ENCODE data around the gene IPO11.

Gene IPO11

DNA sequence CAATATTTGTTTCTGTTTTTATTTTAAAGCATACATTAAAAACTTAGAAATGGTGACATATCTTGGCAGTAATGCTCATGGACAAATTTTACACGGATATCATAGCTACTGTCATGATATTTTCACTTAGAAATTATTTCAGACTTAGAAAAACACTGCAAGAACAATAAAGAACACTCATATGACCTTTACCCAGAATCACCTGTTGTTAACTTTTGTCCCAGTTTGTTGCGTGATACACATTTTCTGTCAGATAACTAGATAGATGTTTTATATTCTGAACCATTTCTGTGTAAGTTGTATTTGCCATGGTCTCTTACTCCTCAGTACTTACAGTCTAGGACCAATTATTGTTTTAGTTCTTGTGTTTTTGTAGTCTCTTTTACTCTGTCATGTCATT is 162.5 kb downstream of the IPO11 start:
- DNase-seq = no peak

DNA sequence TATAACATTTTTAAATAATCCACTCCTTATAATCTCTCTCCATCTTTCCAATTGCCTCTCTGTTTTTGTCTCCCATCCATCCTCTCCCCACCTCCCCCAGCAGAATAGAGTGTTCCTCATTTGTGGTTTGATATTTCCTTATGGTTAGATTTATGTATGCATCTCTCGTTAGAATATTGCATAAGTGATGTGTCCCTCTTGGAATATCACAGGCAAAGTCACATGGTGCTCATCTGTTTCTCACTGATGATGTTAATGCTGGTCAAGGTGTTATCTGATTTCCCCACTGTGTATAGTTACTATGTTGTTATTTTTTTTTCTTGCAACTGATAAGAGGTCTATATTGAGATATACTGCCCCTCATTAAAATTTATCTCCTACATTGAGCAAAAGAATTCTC is 162.9 kb downstream of the IPO11 start:
- no peak for DNase-seq

DNA sequence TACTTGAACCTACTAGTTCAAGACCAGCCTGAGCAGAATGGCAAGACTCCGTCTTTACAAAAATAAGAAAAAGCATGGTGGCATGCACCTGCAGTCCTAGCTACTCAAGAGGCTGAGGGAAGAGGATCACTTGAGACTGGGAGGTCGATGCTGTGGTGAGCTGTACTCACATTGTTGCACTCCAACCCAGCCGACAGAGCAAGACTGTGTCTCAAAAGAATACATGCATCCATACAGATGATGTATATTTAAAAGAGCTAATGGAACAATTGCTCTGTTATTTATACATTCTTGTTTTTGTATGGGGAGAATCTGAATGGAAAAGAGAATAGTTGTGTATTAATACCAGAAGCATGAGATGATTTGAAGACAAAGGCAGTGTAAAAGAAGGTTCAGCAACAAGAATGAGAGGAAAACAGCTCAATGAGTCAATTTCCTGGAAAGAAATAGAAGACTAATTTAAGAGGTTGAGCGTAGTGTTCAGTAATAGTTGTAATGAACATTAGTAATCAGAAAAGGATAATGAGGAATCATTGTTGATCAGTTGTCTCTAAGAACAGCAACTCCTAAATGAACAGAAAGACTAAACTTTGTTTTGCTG is 164.1 kb downstream of the IPO11 start:
- DNase-seq = no peak

DNA sequence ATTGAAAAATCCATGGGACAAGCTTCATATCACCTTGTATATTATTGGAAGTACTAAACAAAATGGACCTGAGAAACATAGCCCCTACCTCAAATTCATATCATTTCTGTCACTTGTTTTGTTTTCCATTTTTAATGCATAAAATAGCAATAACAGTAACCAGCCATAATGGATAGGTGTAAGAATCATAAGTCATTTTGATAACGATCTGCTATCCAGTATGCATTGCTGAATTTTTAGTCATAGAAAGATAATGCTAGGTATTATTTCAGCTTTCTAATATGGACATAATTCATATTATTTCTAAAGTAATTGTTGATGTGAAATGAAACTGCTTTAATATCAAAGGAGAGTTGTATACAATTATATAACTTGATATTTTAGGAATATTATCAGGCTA is 164.9 kb downstream of the IPO11 start:
- no peak for DNase-seq

DNA sequence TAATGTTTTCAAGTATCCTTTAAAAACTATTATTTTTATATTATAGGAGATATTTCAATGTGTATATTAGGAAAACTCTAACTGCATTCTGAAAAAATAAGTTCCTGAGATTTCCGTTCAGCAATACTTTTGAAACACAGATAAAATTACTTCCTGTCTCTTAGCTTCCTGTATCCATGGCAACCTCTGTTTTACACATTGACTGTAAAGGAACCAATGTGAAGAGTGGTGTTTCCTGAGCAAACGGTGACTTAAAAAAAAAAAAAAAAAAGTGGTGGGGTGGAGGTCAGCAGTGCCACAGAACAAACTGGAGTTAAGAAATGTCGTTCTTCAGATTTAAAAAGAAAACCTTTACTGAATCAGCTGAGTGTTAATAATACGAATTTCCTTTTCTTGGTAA is 166.0 kb downstream of the IPO11 start, which contains the start of gene LRRC70:
Gene LRRC70, plus strand, starts transcription at position 280 of the 400 bp plus-strand sequence. CDS start 620 bp downstream, outside the sequence.
- DNase-seq = no peak

DNA sequence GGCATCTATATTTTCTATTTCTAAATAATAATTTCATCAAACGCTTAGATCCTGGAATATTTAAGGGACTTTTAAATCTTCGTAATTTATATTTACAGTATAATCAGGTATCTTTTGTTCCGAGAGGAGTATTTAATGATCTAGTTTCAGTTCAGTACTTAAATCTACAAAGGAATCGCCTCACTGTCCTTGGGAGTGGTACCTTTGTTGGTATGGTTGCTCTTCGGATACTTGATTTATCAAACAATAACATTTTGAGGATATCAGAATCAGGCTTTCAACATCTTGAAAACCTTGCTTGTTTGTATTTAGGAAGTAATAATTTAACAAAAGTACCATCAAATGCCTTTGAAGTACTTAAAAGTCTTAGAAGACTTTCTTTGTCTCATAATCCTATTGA is 167.2 kb downstream of the IPO11 start:
- no peak for DNase-seq

DNA sequence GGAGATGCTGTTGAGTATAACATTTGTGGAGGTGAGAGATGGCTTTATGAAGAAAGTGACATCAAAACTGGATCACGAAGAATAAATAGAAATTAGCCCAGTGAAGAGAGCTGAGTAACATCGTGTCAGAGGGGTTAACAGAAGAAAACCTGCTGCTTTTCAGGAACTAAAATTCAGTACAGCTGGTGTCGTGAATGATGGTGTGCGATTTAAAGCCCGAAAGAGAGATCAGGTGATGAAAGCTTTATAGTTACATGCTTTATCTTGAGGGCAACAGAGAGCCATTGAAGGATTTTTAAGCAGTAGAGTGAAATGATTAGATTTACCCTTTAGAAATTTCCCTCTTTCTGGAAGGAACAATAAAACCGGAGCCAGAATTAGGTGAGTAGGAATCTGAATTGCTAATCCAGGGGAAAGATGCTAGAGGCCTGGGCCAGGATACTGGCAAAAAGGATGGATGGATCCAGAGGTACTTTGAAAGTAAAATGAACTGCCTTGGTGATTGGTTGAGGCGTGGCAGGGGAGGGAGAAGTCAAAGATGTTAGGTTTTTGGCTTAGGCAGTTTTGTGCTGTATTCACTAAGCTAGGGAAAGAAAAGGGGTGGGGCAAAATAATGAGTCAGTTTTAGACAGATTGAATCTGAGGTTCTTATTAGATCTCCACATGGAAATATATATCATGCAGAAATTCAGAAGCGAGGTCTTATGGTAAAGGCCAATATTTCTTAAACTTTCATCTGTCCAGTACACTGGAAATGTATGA is 169.5 kb downstream of the IPO11 start:
- DNase-seq = no peak

DNA sequence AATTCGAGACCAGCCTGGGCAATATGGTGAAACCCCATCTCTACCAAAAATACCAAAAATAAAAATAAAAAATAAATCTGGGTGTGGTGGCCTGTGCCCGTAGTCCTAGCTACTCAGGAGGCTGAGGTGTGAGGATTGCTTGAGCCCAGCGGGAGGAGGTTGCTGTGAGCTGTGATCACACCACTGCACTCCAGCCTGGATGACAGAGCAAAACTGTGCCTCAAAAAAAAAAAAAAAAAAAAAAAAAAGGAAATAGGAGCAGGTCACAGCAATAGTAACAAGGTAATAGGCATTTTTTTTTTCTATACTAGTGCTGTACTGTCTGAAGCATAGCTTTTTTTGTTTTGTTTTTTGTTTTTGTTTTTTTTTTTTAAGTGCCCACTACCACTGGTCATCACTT is 171.8 kb downstream of the IPO11 start:
- DNase-seq = no peak

DNA sequence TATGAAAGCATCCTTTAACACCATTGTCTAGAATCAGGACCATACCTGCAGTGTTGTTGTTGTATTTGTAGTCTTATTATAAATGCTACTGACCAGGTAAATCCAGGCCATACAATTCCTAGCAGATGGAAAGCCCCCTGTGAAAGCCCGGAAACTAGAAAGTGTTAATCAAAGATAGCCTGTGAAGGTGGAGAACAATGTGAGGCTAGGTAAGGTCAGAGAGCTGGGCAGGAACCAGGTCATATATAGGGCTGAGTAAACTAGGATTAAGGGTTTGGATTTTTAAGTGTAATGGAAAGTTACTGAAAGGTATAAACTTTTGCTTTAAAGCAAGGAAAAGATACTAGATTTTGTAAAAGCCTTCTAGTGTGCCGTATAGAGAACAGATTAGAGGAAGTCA is 172.7 kb downstream of the IPO11 start:
- no peak for DNase-seq

DNA sequence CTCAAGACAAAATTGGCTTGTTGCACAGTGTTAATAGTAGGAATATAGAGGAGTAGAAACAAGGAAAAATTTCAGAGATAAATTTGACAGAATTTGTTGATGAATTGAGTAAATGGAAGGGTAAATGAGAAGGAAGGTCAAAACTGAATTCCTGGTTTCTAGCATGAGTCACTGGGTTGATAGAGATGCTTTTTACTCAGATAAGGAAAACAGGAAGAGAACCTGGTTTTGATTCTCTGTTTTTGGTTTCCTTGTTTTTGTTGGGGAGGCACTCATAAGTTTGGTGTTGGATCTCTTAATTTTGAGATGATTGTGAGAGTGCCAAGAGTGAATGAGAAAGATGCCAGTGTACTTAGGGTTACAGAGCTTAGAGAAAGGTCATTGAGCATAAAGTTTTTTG is 173.2 kb downstream of the IPO11 start:
- no peak for DNase-seq

DNA sequence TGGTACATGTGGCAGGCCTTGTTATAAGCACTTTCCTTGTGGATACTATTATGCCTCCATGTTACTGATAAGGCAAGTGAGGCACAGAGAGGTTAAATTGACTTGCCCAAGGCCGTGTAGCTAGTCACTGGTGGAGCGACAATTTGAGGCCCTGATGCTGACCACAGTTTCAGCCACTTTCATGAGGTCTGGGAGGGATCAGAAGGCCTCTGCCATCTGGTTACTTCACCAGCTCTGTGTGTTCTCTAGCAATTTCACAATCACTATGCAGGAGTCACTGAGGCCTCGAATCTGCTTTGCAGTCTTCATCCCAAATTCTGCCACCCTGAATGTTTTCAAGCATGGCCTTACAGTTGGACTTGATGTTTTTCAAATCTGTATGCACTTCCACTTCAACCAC is 175.2 kb downstream of the IPO11 start:
- no peak for DNase-seq

DNA sequence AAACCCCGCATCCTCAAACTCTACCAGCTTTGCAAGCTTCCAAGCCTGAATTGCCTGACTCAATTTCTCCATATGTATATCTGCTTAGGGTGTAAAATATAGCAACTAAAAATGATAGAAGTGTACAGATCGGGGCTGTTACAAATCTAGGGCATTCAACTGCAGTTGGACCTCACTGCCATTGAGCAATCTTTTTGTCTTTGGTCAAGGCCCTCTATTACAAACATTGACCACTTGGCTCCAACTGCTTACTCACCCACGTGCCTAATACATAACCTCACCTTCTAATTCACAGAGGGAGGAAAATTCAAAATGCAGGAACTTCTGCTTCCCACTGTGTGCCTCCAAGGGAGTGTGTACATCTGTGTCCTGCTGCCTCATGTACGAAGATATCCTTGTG is 176.1 kb downstream of the IPO11 start:
- DNase-seq = no peak

DNA sequence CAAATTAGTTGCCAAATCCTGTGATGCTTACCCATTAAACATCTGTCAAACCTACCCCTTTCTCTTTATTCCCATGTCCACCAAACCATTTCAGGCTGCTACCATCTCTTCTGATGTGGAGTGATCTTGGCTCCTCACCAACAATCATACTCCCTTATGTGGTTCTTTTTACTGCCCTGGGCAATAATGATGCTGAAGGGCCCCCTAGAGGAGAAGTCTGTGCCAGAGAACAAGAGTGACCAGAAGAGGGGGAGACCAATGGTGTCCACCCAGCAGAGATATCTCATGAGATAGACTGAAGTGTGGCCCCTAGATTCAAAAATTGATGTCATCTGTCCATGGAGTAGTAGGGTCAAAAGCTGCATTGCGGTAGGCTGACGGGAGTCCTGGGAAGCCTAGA is 176.9 kb downstream of the IPO11 start:
- DNase-seq = no peak

DNA sequence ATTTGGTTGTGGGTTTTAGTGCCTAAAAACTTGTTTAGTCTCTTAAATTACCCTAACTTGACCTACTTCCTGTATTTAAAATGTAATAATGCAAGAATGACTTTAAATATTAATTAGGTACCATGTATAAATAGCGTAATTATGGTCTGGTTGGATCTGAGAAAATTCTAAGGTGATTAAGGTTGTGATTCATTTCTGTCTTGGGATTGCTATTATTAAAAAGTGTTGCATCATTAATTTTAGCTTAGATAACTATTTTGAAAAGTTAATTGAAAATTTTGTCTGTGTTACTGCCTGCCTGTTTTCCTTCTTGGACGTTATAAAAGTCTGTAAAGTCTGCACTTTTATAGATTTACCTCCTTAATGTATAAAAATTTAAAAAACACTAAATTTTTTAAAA is 177.8 kb downstream of the IPO11 start:
- DNase-seq = no peak

DNA sequence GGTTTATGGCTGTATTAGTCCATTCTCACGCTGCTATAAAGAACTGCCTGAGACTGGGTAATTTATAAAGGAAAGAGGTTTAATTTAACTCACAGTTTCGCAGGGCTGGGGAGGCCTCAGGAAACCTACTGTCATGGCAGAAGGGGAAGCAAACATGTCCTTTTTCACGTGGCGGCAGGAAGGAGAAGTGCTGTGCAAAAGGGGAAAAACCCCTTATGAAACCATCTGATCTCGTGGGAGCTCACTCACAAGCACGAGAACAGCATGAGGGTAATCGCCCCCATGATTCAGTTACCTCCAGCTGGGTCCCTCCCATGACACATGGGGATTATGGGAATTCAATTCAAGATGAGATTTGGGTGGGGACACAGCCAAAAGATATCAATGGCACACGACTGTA is 180.0 kb downstream of the IPO11 start:
- DNase-seq = no peak

DNA sequence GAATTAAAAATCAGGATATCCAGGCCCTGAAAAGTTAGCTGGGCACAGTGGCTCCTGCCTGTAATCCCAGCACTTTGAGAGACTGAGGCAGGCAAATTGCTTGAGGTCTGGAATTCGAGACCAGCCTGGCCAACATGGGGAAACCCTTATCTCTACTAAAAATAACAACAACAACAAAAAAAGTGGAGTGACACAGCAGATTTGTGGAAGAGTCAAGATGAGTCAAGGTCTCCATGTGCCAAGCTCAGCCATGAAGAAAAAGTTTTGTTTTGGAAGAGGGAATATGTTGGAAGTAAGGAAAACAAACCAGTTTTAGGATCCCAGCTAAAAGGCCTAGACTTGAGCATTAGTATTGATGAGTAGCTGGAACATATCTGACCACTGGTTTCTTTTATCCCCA is 180.8 kb downstream of the IPO11 start:
- no peak for DNase-seq

DNA sequence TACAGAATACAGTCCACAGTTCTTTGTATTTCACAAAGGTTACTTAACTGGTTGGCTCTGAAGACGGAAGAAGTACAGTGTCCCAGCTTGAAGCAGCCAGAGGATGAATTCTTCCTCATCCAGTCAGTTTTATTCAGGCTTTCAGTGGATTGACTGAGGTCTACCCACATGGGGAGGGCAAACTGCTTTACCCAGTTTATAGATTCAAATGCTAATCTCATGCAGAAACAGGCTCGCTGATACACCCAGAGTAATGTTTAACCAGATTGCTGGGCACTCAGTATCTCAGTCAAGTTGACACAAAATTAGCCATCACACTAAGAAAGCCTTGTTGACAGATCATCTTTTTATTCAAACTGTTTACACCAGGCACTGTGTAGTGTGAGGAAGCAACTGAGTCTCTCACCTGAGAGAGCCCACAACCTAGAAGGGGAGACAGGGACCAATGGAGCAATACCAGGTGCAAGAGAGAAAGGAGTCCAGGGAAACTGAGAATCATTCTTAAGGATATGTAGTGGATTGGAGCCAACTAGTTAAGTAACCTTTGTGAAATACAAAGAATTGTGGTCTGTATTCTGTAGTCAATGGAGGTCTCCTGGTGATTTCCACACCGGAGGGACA is 181.9 kb downstream of the IPO11 start:
- no peak for DNase-seq

DNA sequence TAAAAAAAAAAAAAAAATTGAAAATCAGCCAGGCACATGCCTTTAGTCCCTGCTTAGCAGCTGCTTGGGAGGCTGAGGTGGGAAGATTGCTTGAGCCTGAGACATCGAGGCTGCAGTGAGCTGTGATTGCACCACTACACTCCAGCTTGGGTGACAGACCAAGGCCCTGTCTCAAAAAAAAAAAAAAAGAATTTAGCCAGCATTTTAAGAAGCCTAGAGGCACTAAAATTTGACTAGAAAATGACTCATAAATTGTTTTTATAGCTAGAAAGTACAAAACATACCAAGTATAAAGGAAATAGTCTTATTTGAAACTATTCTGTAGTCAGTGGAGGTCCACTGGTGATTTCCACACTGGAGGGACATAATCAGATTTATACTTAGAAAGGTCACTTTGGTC is 183.5 kb downstream of the IPO11 start:
- no peak for DNase-seq

DNA sequence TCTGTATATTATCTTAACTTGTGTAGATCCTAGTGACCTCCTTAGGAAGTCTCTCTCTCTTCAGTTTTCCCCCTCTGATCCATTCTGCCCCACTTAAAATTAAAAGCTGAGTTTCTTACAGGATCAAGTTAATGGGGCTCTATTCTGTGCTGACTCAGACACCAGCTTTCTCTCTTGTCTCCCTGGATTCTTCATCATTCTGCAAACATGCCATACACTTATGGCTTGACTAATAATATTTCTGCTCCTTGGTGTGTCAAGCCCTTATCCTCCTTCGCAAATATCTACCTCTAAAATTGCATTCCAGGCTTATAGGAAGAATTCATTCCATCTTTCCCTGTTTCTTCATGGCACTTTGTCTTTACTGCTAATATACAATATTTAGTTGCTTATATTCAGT is 184.1 kb downstream of the IPO11 start:
- DNase-seq = no peak

DNA sequence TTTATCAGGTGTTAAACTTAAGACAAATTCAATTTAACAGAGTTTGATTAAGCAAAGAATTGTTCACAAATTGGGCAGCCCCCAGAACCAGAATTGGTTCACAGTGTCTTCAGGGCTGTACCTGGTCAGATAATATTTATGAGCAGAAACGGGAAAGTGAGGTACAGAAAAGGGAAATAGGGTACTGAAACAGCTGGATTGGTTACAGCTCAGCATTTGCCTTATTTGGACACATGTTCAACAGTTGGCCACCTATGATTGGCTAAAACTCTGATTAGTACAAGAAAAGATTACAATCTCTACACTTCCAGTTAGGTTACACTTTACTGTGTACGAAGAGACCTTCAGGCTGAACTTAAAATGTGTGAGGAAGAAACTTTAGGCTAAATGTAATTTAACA is 184.8 kb downstream of the IPO11 start:
- no peak for DNase-seq

DNA sequence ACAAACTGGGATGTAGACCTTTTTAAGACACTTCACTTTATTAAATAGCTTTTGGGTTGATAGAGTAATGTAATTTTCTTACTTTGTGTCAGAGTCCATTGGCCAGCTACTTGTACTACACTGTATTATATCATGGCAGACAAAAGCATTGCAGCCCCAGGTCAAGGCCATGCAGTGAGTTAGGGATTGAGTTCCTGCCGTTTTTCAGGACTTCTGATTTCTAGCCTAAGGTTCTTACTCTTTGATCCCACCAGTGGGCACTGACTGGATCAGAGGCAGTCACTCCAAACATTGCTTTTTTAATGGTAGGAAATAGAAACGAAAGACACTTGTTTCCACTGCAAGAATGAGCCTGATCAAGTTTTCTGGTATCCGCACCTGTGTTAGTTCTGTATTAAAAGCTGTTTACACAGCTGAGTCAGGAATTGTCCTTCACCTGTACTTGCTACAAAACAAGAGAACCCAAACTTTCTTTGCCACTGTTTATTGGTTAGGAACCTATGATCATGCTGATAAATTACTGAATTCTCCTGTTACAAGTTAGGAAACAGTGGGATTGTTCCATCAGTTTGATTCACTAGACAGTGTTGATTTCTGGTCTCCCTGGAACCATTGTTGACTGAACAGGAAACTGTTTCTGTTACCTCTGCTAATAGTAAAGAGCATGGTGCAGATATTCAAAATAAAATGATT is 188.1 kb downstream of the IPO11 start:
- no peak for DNase-seq

DNA sequence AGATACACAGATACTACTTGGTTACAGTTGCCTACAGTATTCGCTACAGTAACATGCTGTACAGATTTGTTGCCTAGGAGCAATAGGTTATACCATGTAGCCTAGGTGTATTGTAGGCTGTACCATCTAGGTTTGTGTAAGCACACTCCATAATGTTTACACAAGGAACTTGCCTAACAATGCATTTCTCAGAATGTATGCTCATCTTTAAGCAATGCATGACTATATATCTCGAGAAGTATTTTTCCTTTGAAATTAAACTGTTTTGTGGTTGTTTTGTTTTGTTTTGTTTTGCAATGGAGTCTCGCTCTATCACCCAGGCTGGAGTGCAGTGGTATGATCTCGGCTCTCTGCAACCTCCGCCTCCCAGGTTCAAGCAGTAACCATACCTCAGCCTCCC is 191.4 kb downstream of the IPO11 start:
- no peak for DNase-seq

DNA sequence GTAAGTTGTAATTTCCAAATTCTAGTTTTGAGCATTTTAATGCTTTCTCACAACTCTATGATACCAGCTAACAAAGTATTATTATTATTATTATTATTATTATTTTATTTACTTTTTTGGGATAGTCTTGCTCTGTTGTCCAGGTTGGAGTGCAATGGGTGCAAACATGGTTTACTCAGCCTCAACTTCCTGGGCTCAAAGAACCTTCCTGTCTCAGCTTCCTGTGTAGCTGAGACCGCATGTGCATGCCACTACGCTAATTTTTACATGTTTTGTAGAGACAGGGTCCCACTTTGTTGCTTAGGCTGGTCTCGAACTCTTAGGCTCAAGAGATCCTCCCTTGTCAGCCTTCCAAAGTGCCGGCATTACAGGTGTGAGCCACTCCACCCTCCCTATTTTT is 193.1 kb downstream of the IPO11 start:
- no peak for DNase-seq

DNA sequence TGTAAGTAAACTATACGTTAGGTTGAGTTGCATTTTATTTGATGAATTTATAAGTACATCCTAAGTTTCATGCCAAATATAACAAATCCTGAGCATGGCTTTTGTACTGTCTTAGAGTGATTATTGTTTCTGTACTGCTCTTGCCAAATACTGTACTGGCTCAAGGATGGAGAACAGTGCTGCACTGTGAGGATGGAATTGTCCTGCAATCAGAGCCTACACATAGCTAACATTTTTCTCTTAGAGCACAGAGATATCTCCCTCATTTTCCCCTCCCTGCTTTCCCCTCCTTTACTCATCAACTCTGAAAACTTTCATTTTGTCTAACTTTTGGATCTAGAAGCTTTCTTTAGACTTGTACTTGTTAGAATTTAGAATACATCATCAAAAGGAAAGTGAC is 194.3 kb downstream of the IPO11 start:
- DNase-seq = no peak
